Muscle layer of colon (tissue), 2 donors: ENCODE measurements around the gene KCNT2.
"Not testable (repeated sequence)": the region's sequence is repeated elsewhere in the genome, so short reads cannot be mapped to it uniquely, and the experiment has no call there.

ENCODE experiments used
- H3K27ac ChIP-seq: one replicate; pipeline ENCODE4 v1.7.0; 2013; ENCODE audit warnings: low read depth, mild to moderate bottlenecking, low read length, moderate library complexity
- H3K27me3 ChIP-seq, 2 donors: one replicate each; pipeline ENCODE4 v1.7.0; 2013; ENCODE audit warnings: low read length in 2 of 2, mild to moderate bottlenecking in 2 of 2; ENCODE audit not compliant: insufficient read depth in 2 of 2, control insufficient read depth in 1 of 2
- H3K36me3 ChIP-seq: one replicate; pipeline ENCODE4 v1.7.0; 2013; ENCODE audit warnings: mild to moderate bottlenecking, low read length; ENCODE audit not compliant: insufficient read depth
- H3K4me1 ChIP-seq: one replicate; pipeline ENCODE4 v1.7.0; 2013; ENCODE audit warnings: mild to moderate bottlenecking, low read length; ENCODE audit not compliant: insufficient read depth
- H3K4me3 ChIP-seq, 2 donors: one replicate each; pipeline ENCODE4 v1.7.0; 2013; ENCODE audit warnings: low read length in 2 of 2, low read depth in 1 of 2, mild to moderate bottlenecking in 1 of 2, moderate library complexity in 1 of 2
- H3K9ac ChIP-seq: one replicate; pipeline ENCODE4 v1.7.0; 2013; ENCODE audit warnings: low read length
- H3K9me3 ChIP-seq: one replicate; pipeline ENCODE4 v1.7.0; 2013; ENCODE audit warnings: mild to moderate bottlenecking, low read length
- donor health status: abdominal sarcoma.
- donor health status: Adenocarcinoma of cecum.

The KCNT2 gene

DNA sequence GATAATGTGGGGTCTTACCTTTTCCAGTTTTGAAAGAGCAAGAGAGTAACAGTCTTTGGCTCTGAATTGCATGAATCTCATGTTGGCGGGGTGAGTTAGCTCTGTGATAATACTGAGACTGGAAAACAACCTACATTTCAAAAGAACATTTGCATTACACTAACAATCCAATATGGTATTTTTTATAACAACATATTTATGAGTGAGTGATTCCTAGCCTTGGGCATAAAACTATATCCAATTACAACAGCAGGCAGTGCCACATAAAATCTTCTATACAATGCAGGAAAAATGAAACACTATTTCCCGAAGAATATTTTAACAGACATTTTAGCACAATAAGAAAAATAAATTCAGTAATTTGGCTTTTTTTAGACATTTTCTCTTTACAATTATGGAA is 303.0 kb downstream of the KCNT2 start:
- Histone ChIP-seq H3K27ac (no peak overlapping the region), H3K9me3 (no peaks in the 10 kb centered on the region), H3K27me3 (no peaks in the 10 kb centered on the region), H3K4me3 (no peak overlapping the region), H3K4me1 (no peaks in the 10 kb centered on the region), H3K36me3 (no peaks in the 10 kb centered on the region), H3K9ac (no peak overlapping the region)

DNA sequence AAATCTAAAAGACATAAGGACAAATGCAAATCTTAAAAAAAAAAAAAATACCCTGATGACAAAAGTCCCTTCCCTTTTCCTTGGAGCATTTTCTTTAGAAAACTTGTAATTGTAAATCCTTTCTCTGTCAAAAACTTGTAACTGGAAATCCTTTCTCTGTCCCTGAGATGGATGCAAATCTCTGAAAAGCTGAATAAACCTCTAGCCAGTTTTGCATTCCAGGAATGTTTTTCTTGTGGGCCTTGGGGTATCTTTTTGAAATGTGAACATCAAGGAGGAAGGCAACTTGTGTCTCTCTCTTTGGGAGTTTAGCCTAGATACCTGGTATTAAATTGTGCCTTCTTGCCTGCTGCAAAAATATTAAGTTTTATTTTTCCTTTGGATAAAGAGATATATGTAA is 305.3 kb downstream of the KCNT2 start:
- no peaks in the 10 kb centered on the region for H3K4me1 ChIP-seq
- H3K36me3 ChIP-seq = no peaks in the 10 kb centered on the region
- no peak overlapping the region for H3K9ac ChIP-seq
- no peaks in the 10 kb centered on the region for H3K27me3 ChIP-seq
- H3K4me3 ChIP-seq = no peak overlapping the region
- no peaks in the 10 kb centered on the region for H3K9me3 ChIP-seq
- no peak overlapping the region for H3K27ac ChIP-seq

DNA sequence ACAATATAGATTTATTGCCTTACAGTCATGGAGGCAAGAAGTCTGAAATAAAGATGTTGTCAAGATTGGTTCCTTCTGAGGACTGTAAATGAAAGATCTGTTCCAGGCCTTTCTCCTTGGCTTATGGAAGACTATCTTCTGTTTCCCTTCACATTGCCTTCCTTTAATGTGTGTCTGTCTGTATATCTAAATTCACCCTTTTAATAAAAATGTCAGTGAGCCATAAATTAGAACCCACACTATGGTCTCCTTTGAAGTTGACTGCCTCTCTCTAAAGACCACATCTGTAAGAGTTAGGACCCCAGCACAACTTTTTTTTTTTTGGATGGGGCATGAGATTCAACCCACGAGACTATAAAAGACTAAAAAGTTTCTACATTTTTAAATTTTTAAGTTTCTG is 305.8 kb downstream of the KCNT2 start:
- H3K27me3 ChIP-seq = no peaks in the 10 kb centered on the region
- no peak overlapping the region for H3K4me3 ChIP-seq
- H3K9ac ChIP-seq = no peak overlapping the region
- H3K36me3 ChIP-seq = no peaks in the 10 kb centered on the region
- no peaks in the 10 kb centered on the region for H3K4me1 ChIP-seq
- H3K27ac ChIP-seq = no peak overlapping the region
- no peaks in the 10 kb centered on the region for H3K9me3 ChIP-seq

DNA sequence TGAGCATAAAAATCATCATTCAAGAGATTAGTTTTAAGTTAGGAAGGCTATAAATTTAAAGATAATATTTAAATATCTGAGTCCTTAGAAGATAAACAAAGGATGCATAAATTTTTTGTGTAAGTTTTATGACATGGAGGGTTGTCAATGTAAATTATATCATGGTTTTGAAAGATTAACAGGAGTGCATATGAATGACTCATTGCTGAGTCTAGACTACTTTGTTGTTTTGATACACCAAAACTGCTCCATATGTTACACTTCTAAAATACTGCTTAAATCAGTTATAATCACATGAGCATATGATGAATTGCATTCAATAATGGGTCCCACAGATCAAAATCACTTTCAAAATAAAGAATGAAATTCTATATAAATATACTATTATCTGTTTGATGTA is 312.5 kb downstream of the KCNT2 start:
- no peak overlapping the region for H3K4me3 ChIP-seq
- H3K9me3 ChIP-seq = no peaks in the 10 kb centered on the region
- H3K36me3 ChIP-seq = no peaks in the 10 kb centered on the region
- H3K27me3 ChIP-seq = no peaks in the 10 kb centered on the region
- no peak overlapping the region for H3K27ac ChIP-seq
- H3K4me1 ChIP-seq = no peaks in the 10 kb centered on the region
- no peak overlapping the region for H3K9ac ChIP-seq

DNA sequence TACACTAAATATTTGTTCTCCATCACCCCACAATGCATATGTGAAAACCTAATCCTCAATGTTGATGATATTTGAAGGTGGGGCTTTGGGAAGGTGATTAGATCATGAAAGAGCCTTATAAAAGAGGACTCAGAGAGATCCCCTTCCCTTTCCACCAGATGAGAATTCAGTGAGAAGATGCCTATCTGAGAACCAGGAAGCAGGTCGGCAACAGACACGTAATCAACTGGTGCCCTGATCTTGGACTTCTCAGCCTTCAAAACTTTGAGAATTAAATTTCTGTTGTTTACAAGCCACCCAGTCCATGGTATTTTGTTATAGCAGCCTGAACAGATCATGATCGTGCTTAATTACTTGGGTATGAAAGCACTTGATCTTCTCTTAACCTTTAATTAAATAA is 329.4 kb downstream of the KCNT2 start:
- Histone ChIP-seq H3K36me3 (no peaks in the 10 kb centered on the region), H3K9me3 (no peaks in the 10 kb centered on the region), H3K27me3 (no peaks in the 10 kb centered on the region), H3K27ac (no peak overlapping the region), H3K9ac (no peak overlapping the region), H3K4me3 (no peak overlapping the region), H3K4me1 (no peaks in the 10 kb centered on the region)

DNA sequence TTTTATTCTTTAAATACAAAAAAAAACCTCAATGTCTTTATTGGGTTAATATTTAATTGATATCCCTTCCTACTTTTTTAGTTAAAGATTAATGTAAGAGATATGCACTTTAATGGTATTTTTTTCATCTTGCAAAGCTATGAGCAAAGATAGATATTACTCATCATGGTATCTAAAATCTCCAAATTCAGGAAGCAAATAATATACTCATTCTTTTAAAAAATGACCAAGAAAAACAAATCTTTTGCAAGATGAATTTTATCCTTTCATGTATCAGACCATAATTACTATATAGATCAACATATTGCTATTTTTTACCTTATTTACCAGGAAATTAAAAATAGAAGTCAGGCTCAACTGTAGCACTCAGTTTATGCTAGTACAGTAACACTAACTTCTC is 330.4 kb downstream of the KCNT2 start:
- no peaks in the 10 kb centered on the region for H3K36me3 ChIP-seq
- H3K27me3 ChIP-seq = no peaks in the 10 kb centered on the region
- no peak overlapping the region for H3K9ac ChIP-seq
- no peak overlapping the region for H3K4me3 ChIP-seq
- no peak overlapping the region for H3K27ac ChIP-seq
- no peaks in the 10 kb centered on the region for H3K9me3 ChIP-seq
- H3K4me1 ChIP-seq = no peaks in the 10 kb centered on the region

DNA sequence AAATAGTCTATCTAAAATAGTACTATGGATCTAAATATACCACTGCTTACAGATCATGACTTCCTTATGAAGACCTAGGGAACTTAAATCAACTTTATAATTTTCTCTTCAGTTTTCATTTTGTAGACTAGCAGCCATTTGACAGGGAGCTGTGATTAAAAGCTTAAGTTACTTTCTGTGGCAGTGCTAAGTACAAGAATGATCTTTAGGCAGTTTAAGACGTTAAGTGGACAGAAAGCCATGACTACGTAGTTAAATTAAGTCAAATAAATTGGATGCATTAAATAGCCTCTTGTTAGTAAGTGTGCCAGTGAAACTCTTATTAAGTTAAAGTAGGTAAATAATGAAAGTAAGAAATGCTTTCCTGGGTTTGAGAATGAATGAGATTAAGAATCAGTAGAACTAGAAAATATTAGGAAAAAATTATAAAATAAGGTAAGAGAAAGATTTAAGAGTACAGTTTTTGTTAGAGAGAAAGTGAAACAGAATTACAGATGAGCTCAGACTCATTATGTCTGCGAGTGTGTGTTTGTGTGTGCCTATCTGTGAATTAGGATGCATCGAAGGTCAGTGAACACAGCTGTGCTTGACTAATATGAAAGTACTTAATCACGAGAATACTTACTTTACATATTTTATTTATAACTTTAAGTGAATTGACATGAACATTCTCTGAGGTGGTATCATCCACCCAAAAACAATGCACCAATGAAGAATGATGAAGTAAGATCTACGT is 336.9 kb downstream of the KCNT2 start:
- H3K9ac ChIP-seq = no peak overlapping the region
- H3K4me1 ChIP-seq = no peaks in the 10 kb centered on the region
- no peaks in the 10 kb centered on the region for H3K9me3 ChIP-seq
- no peaks in the 10 kb centered on the region for H3K27me3 ChIP-seq
- H3K36me3 ChIP-seq = no peaks in the 10 kb centered on the region
- H3K4me3 ChIP-seq = no peak overlapping the region
- H3K27ac ChIP-seq = no peak overlapping the region

DNA sequence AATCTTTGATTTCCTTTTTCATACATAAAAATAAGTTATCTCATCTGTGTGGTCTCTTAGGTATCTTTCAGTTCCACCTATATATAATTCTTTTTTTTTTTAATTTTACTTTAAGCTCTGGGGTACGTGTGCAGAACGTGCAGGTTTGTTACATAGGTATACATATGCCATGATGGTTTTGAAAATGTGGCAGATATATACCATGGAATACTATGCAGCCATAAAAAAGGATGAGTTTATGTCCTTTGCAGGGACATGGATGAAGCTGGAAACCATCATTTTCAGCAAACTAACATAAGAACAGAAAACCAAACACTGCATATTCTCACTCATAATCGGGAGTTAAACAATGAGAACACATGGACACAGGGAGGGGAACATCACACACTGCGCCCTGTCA is 345.2 kb downstream of the KCNT2 start:
- H3K4me1 ChIP-seq, H3K36me3 ChIP-seq, H3K4me3 ChIP-seq, H3K9ac ChIP-seq, H3K9me3 ChIP-seq, H3K27me3 ChIP-seq, H3K27ac ChIP-seq: not testable (repeated sequence)

DNA sequence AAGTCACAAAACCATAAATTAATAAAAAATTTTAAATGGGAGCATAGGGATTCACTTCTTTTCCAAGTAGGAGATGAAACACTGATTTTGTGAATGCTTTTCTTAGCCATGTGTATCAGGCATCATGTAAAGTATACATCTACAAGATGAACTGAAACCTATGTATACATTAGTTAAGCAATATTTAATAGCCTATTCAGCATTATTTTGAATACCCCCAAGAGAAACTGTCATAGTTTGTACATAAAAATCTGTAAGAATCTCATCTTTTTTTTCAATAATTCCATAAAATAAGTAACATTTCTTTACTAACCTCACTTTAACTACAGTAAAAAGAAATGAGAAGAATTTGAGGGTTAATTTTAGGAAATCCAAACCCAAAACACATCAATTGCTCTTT is 348.0 kb downstream of the KCNT2 start:
- H3K4me1 ChIP-seq = no peaks in the 10 kb centered on the region
- no peak overlapping the region for H3K4me3 ChIP-seq
- no peaks in the 10 kb centered on the region for H3K36me3 ChIP-seq
- no peaks in the 10 kb centered on the region for H3K9me3 ChIP-seq
- no peaks in the 10 kb centered on the region for H3K27me3 ChIP-seq
- H3K27ac ChIP-seq = no peak overlapping the region
- no peak overlapping the region for H3K9ac ChIP-seq

DNA sequence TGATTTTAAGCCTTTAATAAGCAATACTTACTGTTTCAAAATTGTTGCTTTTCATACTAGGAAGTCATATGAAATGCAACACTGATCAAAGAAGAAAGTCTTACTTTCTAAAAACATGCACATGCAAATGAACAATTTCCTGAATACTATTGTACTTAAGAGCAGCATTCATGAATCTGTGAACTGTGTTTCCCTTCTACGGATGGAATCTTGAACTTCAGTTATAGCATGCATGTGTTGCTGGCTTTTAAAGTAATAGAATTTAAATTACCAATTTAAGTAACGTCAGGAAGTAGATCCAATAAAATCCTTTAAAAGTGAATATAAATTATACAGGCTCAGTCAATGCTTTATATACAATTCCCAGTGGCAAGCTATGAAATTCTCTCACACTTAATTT is 348.9 kb downstream of the KCNT2 start:
- no peaks in the 10 kb centered on the region for H3K4me1 ChIP-seq
- no peaks in the 10 kb centered on the region for H3K9me3 ChIP-seq
- no peak overlapping the region for H3K27ac ChIP-seq
- no peaks in the 10 kb centered on the region for H3K27me3 ChIP-seq
- H3K9ac ChIP-seq = no peak overlapping the region
- H3K36me3 ChIP-seq = no peaks in the 10 kb centered on the region
- H3K4me3 ChIP-seq = no peak overlapping the region

DNA sequence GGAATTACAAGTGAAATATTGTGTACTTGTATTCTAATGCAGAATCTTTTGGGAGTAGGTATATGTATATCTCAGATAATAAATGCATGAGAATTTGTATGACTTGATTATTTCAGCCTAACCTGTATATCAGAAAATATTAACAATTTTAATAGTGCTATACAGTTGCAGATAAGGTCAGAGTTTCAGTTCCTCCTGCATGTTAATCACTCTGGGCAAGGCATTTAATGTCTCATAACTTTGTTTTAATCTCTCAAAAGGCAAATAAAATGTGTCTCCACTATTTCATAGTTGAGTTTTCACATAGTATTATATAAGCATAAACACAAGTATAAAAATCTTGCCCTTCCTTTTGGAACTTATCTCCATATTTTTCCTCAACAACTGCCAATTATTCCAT is 352.5 kb downstream of the KCNT2 start:
- H3K9ac ChIP-seq = no peak overlapping the region
- H3K36me3 ChIP-seq = no peaks in the 10 kb centered on the region
- no peak overlapping the region for H3K4me3 ChIP-seq
- H3K4me1 ChIP-seq = no peaks in the 10 kb centered on the region
- no peaks in the 10 kb centered on the region for H3K27me3 ChIP-seq
- H3K9me3 ChIP-seq = no peaks in the 10 kb centered on the region
- no peak overlapping the region for H3K27ac ChIP-seq

DNA sequence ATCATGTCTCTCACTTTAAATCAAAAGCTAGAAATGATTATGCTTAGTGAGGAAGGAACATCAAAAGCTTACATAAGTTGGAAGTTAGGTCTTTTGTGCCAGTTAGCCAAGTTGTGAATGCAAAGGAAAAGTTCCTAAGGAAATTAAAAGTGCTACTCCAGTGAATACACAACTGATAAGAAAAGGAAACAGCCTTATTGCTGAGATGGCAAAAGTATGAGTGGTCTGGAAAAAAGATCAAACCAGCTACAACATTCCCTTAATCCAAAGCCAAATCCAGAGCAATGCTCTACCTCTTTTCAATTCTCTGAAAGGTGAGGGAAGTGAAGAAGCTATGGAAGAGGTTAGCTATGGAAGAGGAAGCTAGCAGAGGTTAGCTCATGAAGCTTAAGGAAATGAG is 378.7 kb downstream of the KCNT2 start:
- Histone ChIP-seq H3K4me1 (no peaks in the 10 kb centered on the region), H3K27ac (no peak overlapping the region), H3K9ac (no peak overlapping the region), H3K4me3 (no peak overlapping the region), H3K9me3 (no peaks in the 10 kb centered on the region), H3K27me3 (no peaks in the 10 kb centered on the region), H3K36me3 (no peaks in the 10 kb centered on the region)
